Omental fat pad (tissue), 4 donors: ENCODE results near the gene GNPTAB. TPM values are rescaled to one million over a fixed set of nuclear protein-coding genes. Genes with fewer than 3 reads are reported as not detected.

Experiments
- ATAC-seq: fragments of 150-250 bp; one replicate; pipeline ENCODE4 v1.9.1; 2016; ENCODE audit warnings: mild to moderate bottlenecking, moderate library complexity; ENCODE audit not compliant: low FRiP score
- DNase-seq: peaks from one replicate; pipeline ENCODE4 v3.0.0-alpha.2; 2019; ENCODE audit warnings: low spot score
- total RNA-seq, 4 donors: library from RNA; depleted of rRNA; stranded (reverse); fragments of >200 nt; gene quantifications; one replicate each; pipeline ENCODE4 v1.1.0, GENCODE V29; 2016
- TF ChIP-seq, protein P1 (sequence below), 3 donors: fragments of 450-650 bp; IDR thresholded peaks; one replicate each; pipeline ENCODE4 v1.5.1; 2016 to 2017; ENCODE audit warnings: antibody characterized with exemption in 3 of 3, mild to moderate bottlenecking in 3 of 3, moderate library complexity in 2 of 3

Gene GNPTAB
- total RNA-seq, 4 donors from 2014 or later = 18.3 to 28.8 (median 24.8) TPM

DNA sequence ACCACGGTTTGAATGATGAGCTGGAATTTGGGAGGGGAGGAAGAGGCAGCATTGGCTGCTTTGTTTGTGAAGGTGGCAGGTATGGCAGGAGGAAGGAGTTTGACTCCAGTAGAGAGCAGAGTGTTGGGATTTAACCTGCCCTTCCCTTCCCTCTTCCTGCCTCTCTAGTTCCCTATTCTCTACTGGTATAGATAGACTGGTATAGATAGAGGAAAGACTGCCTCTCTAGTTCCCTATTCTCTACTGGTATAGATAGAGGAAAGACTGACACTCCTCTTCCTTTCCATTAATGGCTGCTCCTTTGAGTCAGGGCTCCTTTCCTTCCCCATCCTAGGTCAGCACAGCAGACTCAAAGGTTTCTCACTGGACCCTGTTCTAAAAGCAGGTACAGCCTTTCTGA lies 83.1 kb downstream of the GNPTAB start:
- TF ChIP-seq, protein P1, sequence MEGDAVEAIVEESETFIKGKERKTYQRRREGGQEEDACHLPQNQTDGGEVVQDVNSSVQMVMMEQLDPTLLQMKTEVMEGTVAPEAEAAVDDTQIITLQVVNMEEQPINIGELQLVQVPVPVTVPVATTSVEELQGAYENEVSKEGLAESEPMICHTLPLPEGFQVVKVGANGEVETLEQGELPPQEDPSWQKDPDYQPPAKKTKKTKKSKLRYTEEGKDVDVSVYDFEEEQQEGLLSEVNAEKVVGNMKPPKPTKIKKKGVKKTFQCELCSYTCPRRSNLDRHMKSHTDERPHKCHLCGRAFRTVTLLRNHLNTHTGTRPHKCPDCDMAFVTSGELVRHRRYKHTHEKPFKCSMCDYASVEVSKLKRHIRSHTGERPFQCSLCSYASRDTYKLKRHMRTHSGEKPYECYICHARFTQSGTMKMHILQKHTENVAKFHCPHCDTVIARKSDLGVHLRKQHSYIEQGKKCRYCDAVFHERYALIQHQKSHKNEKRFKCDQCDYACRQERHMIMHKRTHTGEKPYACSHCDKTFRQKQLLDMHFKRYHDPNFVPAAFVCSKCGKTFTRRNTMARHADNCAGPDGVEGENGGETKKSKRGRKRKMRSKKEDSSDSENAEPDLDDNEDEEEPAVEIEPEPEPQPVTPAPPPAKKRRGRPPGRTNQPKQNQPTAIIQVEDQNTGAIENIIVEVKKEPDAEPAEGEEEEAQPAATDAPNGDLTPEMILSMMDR (IDR thresholded peaks at IDR 0.05) = no peak
- ATAC-seq = no peak
- no peak for DNase-seq

DNA sequence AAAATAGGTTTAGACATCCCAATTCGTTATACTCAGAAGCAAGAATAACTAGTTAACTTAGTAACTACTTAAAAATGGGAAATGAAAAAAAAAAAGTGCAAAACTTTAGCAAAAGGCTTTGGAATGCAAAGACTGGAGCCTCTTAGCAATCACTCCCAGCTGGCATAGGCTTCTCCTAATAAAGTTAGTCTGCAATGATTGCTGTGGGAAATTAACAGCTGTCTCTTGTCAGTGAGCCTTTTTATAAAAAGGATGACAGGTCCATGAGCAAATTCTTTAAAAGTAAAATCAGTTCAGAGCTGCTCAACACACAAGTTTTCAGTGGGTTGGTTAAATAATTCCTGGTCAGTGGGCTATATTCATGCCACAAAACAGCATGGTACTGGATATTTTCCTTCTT lies 84.1 kb downstream of the GNPTAB start:
- DNase-seq (no peak), ATAC-seq (no peak)
- TF ChIP-seq, protein P1 (IDR thresholded peaks at IDR 0.05) = no peak

DNA sequence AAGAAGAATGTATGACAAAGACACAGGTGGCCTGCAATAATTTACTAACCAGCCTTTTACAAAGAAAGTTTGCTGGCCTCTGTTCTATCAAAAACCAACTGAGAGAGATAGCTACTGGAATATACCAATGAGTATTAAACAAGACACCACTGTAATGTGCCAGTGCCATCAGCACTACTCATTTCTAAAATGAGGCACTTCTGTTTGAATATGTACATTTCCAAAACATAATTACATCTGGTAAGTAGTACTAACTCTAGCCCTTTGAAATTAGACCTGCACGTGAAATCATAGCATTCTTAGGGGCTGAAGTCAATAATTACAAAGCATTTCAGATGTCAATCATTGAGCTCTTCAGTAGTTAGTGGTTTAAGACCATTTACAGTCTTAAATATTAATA lies 84.6 kb downstream of the GNPTAB start:
- ATAC-seq = no peak
- TF ChIP-seq, protein P1 (IDR thresholded peaks at IDR 0.05) = no peak
- DNase-seq = no peak

DNA sequence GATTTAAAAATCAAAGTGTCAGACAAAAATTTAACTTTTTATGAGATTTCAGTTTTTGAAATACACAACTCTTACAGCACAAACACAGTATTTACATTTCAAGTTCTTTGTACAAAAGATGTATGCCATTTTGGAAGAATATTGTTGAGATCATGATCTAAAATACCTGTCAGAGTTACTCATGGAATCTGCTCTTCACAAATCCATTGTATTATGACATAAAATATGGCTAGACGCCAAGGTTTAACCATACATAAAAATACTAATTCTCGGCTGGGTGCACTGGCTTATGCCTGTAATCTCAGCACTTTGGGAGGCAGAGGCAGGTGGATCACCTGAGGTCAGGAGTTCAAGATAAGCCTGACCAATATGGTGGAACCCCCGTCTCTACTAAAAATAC lies 85.3 kb downstream of the GNPTAB start:
- DNase-seq (no peak), ATAC-seq (no peak)
- TF ChIP-seq, protein P1 (IDR thresholded peaks at IDR 0.05) = no peak

DNA sequence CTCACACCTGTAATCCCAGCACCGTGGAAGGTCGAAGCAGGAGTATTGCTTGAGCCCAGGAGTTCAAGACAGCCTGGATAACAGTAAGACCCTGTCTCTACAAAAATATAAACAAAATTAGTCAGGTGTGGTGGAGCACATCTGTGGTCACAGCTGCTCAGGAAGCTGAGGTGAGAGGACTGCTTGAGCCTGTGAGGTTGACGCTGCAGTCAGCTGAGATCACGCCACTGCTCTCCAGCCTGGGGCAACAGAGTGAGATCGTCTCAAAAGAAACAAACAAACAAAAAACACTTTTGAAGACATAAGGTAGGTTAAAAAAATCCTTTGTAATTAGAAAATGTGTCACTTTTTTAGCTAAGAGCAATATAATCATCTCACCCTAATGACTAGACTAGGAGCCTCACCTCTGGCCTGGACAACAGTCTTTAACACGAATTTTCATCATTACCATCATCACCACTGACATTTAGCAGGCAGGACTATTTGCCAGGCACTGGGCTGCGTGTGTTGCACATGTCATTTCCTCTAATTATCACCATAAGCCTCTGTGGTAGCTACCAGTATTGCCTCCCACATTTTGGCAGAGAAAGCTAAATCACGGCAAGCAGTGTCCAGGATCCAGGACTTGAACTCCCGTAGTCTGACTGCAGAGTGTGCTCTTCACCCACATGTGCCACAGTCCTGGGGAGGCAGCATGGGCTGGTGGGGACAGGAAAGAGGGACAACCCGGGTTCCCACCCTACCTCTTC lies 86.9 kb downstream of the GNPTAB start:
- TF ChIP-seq, protein P1 (IDR thresholded peaks at IDR 0.05) = no peak
- ATAC-seq = no peak
- no peak for DNase-seq

DNA sequence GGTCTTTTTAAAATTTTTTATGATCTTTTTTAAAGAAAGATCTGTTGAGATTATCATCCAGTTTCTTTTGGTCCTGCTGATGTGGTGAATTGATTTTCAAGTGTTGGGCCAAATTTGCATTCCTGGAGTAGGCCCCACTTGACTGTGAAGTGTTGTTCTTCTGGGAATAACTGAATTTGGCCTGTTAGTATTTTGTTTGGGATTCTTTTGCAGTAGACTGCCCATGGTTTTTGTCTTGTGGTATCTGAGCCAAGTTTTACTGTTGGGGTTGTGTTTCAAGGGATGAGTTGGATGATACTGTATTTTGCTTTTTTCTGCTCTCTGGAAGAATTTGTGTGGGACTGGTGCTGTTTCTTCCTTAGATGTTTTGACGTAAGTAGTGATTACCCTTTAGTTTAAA lies 87.5 kb downstream of the GNPTAB start:
- ATAC-seq (no peak), DNase-seq (no peak)
- TF ChIP-seq, protein P1 (IDR thresholded peaks at IDR 0.05) = no peak

DNA sequence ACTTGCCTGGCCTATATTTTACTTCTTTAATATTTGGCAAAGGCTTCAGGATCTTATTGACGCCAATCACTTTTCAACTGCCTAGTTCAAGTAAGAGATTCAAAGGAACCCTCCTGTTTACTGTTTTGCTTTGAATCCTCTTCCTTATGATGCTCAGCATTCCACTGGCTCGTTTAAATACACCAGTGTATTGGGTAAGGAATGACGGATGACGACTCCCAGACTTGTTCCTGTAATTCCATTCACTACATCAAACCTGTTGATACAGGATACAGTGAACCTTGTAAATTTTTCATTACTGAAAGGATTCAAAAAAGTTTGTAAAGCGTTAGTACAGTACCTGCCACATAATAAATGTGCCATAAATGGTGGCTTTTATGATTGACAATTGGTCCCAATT lies 89.8 kb downstream of the GNPTAB start:
- ATAC-seq (no peak), DNase-seq (no peak)

More for the DNA sequence above, 89.8 kb downstream of the GNPTAB start:
- TF ChIP-seq, protein P1 (IDR thresholded peaks at IDR 0.05) = no peak
